ENCODE results near the gene SIX5.

Gene SIX5

GRCh38 chr19:45768984-45769782 is at the start of gene SIX5:
TSS of gene SIX5 (minus strand) at chr19:45769252. CDS start at chr19:45768844, 408 bp downstream.
- Mint-ChIP-seq H3K9me3 (no peaks in the 10 kb centered on the region), H3K27ac (peak within 1 kb of the TSS; percentile 85), H3K27me3 (ENCODE audit: low read depth) (peaks cover 18% of the 10 kb centered on the region), H3K36me3 (ENCODE audit: low read depth) (no peaks in the 10 kb centered on the region), H3K4me3 (peak within 1 kb of the TSS; percentile 86), H3K4me1 (ENCODE audit: low read depth) (peaks cover 11% of the 10 kb centered on the region)

- peaks cover 2% of the 10 kb centered on the region for H3K4me1 Mint-ChIP-seq (ENCODE audit: low read depth)
- H3K36me3 Mint-ChIP-seq (ENCODE audit: low read depth), result peaks cover 5% of the 10 kb centered on the region
- H3K4me3 Mint-ChIP-seq, result no peak overlapping the region
- no peak overlapping the region for H3K27ac Mint-ChIP-seq
- H3K9me3 Mint-ChIP-seq, result no peaks in the 10 kb centered on the region
- no peaks in the 10 kb centered on the region for H3K27me3 Mint-ChIP-seq (ENCODE audit: low read depth)
Observed at GRCh38 chr19:45817725-45818301, 48.8 kb upstream of the SIX5 start.

- Mint-ChIP-seq H3K27me3 (ENCODE audit: low read depth) (no peaks in the 10 kb centered on the region), H3K9me3 (no peaks in the 10 kb centered on the region), H3K36me3 (ENCODE audit: low read depth) (peaks cover 5% of the 10 kb centered on the region), H3K4me3 (no peak overlapping the region), H3K4me1 (ENCODE audit: low read depth) (peaks cover 2% of the 10 kb centered on the region), H3K27ac (no peak overlapping the region)
Observed at GRCh38 chr19:45817010-45817724, 48.1 kb upstream of the SIX5 start.

DNA sequence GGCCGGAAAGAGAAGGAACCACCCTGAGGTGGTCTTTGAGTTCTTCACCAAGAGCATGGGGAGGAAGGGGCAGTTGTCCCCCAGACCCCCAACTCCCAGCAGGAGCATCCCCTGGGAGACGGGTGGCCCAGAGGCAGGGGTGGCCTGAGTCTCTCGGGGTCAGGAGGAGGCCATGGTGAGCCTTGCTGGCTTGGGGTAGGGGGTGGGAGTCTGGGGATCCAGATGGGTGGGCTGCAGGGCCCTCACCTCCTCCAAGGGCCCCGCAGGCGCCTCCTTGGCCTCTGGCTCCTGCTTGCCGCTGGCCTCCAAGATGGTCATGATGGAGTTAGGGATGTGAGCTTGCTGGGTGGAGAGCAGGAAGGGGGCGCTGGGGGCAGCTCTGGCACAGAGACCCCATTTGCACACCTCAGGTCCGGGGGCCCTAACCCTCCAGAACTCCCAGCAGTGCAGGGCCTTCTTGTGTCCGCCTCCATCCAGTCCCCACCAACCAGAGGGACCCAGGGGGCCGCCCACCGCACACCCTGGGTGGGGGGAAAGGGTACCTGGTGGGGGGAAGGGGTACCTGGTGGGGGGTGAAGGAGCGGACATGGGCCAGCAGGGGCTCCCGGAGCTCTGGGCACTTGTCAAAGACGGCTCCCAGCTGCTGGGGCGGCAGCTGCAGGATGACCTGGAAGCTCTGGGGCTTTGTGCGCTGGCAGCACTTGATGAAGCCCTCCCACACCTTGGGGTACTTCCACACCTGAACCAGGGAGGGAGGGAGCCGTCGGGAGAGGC is 47.4 kb upstream of the SIX5 start:
- Mint-ChIP-seq H3K27ac (no peak overlapping the region), H3K4me1 (ENCODE audit: low read depth) (peaks cover 2% of the 10 kb centered on the region), H3K27me3 (ENCODE audit: low read depth) (no peaks in the 10 kb centered on the region), H3K4me3 (no peak overlapping the region), H3K9me3 (no peaks in the 10 kb centered on the region), H3K36me3 (ENCODE audit: low read depth) (peaks cover 5% of the 10 kb centered on the region)

DNA sequence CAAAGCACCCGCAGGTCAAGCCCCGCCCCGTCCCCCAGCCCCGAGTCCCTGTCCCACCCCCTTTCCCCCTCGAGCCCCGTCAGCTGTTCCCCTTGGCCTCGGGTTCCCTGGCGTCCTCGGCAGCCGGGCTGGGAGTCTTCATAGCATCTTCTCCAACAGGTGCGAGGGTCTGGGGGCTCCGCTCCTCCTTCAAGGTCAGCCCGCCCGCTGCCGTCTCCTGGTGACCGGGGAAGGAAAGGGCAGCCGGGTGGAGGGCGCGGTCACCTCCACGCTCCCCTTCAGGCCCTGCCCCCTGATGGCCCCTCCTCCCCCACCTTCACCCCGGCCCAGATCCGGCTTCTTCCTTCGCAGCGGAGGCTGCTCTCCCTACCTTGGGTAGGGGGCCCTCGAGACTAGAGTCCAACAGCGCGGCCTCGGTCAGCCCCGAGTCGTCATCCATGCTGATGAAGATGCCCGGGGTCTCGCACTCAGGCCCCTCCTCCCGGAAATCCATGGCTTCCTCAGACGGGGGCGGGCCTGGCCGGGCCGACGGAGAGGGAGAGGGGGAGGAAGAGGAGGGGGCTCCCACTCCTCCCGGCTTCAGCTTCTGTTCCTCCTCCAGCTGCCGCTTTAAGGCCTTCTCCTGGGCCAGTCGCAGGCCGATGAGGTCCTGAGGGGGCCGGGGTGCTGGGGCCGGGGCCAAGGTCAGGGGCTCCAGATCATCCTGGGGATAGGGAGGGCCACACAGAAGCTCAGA is 46.6 kb upstream of the SIX5 start:
- Mint-ChIP-seq H3K36me3 (ENCODE audit: low read depth) (peaks cover 2% of the 10 kb centered on the region), H3K27me3 (ENCODE audit: low read depth) (no peaks in the 10 kb centered on the region), H3K9me3 (no peaks in the 10 kb centered on the region), H3K4me3 (no peak overlapping the region), H3K27ac (no peak overlapping the region), H3K4me1 (ENCODE audit: low read depth) (peaks cover 2% of the 10 kb centered on the region)

DNA sequence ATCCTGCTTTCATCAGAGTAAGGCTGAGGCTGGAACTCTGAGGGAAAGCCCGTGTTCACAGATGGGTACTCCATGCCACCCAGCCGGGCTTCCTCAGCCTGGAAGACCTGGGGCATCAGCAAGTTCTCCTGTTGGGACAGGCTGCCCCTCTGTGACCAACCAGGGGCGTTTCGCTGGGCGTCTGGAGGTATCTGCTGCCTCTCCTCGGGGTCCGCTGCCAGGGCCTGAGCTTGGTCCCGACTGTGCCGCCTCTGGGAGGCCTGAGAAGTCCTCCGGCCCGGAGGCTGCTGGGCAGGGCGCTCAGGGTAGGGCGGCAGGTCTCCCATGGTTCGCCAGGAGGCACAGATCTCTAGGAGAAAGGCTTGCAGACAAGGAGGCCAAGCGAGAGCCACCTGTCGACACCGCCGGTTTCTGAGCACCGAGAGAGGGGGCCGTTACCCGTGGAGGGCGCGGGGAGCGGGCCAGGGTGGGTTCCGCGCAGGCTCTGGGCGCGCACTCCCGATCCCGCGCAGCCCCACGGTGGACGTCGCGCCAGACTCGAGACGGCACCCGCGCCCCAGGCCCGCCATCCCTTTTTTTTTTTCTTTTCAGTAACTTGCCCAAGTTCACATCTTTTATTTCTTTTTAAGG is 45.9 kb upstream of the SIX5 start, which contains the start of gene RSPH6A:
TSS of gene RSPH6A (minus strand) at position 458 of the 630 bp plus-strand sequence. CDS start at position 326, 132 bp downstream.
- Mint-ChIP-seq H3K27ac (no peak within 1 kb of the TSS), H3K4me3 (no peak within 1 kb of the TSS), H3K4me1 (ENCODE audit: low read depth) (peaks cover 7% of the 10 kb centered on the region), H3K27me3 (ENCODE audit: low read depth) (no peaks in the 10 kb centered on the region), H3K36me3 (ENCODE audit: low read depth) (peaks cover 2% of the 10 kb centered on the region), H3K9me3 (no peaks in the 10 kb centered on the region)

DNA sequence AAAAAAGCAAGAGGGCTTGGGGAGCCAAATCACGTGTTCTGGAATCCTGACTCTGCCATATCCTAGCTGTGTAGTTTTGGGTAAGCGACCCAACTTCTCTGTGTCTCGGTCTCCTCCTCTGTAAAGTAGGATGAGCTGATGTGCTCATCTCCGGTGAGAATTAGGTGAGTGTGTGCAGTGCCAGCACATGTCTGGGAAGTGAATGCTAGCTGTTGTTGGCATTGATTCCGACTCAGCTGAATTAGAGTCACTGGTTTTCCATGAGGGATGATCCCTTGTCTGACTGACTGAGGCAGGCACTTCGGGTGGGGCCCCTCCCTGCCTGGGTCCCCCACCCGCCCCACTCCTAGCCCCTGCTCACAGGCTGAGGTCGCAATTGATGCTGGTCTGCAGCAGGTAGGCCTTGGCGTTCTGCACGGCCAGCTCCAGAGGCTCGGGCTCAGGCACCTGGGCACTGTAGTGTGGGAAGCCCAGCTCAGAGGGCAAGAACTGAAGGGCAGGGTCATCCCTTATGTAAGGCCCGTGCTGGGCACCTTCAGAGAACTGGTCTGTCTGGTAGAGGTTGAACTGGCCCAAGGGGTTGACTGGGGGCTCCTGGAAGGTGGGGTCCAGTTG is 45.2 kb upstream of the SIX5 start:
- Mint-ChIP-seq H3K4me1 (ENCODE audit: low read depth) (peaks cover 13% of the 10 kb centered on the region), H3K27me3 (ENCODE audit: low read depth) (no peaks in the 10 kb centered on the region), H3K4me3 (no peak overlapping the region), H3K9me3 (no peaks in the 10 kb centered on the region), H3K27ac (no peak overlapping the region), H3K36me3 (ENCODE audit: low read depth) (no peaks in the 10 kb centered on the region)

- Mint-ChIP-seq H3K4me1 (ENCODE audit: low read depth) (peaks cover 14% of the 10 kb centered on the region), H3K4me3 (no peak overlapping the region), H3K9me3 (no peaks in the 10 kb centered on the region), H3K36me3 (ENCODE audit: low read depth) (no peaks in the 10 kb centered on the region), H3K27me3 (ENCODE audit: low read depth) (no peaks in the 10 kb centered on the region), H3K27ac (no peak overlapping the region)
Observed at GRCh38 chr19:45812297-45812696, 43.2 kb upstream of the SIX5 start.

- Mint-ChIP-seq H3K27ac (no peak overlapping the region), H3K36me3 (ENCODE audit: low read depth) (no peaks in the 10 kb centered on the region), H3K27me3 (ENCODE audit: low read depth) (peaks cover 7% of the 10 kb centered on the region), H3K4me1 (ENCODE audit: low read depth) (peaks cover 12% of the 10 kb centered on the region), H3K9me3 (no peaks in the 10 kb centered on the region), H3K4me3 (no peak overlapping the region)
Observed at GRCh38 chr19:45809643-45810159, 40.6 kb upstream of the SIX5 start.

DNA sequence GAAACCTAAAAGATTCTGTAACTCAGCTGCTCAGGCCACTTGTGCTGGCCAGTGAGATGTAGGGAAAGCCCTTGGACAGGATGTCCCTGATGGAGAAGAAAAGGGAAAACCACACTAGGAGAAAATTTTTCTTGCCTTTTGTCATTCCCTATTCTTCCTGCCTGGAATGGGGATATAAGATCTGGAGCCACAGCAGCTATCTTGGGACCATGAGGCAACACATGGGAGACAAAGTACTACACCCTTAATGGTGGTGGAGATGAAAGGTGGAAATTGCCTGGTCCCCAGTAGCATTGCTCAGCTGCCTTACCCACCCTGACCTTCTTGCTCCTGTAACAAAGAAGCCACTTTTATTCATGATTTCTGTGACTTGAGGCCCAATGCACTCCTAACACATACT is 36.7 kb upstream of the SIX5 start:
- Mint-ChIP-seq H3K4me1 (ENCODE audit: low read depth) (peaks cover 12% of the 10 kb centered on the region), H3K4me3 (no peak overlapping the region), H3K27ac (no peak overlapping the region), H3K27me3 (ENCODE audit: low read depth) (peaks cover 17% of the 10 kb centered on the region), H3K36me3 (ENCODE audit: low read depth) (no peaks in the 10 kb centered on the region), H3K9me3 (no peaks in the 10 kb centered on the region)

DNA sequence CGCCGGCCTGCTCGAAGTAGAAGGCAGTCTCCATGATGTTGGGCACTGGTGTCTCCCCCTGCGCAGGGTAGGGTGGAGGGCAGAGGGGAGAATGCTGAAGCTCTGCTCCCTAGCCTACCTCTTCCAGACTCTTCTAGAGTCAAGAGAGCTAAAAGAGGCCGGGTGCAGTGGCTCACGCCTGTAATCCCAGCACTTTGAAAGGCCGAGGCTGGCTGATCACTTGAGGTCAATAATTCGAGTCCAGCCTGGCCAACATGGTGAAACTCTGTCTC is 35.8 kb upstream of the SIX5 start:
- Mint-ChIP-seq H3K36me3 (ENCODE audit: low read depth) (no peaks in the 10 kb centered on the region), H3K4me1 (ENCODE audit: low read depth) (peaks cover 7% of the 10 kb centered on the region), H3K4me3 (no peak overlapping the region), H3K9me3 (no peaks in the 10 kb centered on the region), H3K27me3 (ENCODE audit: low read depth) (peaks cover 23% of the 10 kb centered on the region), H3K27ac (no peak overlapping the region)

DNA sequence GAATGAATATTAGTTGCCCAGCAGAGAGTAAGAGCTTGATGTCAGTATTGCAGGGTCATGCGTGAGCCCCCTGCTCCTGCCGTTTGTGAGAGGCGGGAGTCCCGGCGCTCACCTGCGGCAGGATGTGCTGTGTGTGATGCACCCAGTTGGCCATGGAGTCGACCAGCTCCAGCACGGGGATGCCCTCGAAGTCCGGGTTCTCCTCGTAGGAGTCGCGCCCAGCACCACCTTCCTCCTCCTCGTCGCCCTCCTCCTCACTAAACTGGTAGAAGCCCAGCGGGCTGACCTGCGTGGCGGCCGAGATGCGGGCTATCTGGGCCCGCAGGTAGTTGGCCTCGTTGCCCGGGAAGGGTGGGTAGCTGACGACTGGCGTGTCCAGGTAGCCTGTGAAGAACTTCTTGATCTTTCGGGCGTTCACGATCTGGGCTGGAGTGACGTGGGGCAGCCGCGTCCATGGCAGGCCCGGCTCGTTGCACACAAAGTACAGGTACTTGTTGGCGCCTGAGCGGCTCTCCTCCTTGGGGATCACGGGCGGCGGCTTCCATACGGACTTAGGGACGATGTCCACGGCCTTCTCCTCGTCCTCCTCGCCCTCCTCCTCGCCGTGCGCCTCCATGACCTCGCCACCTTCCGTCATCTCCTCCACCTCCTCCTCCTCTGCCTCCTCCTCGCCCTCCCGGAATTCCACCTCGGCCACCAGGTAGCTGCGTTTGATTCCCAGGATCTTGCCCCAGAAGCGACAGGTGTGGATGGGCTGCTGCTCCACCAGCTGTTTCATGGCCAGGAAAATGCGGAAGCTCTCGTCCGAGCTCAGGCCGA is 35.3 kb upstream of the SIX5 start:
- Mint-ChIP-seq H3K27me3 (ENCODE audit: low read depth) (peaks cover 23% of the 10 kb centered on the region), H3K4me1 (ENCODE audit: low read depth) (peaks cover 2% of the 10 kb centered on the region), H3K4me3 (no peak overlapping the region), H3K27ac (no peak overlapping the region), H3K36me3 (ENCODE audit: low read depth) (no peaks in the 10 kb centered on the region), H3K9me3 (no peaks in the 10 kb centered on the region)

Data from T-helper 1 cell treated with Interleukin-12 subunit alpha and Interleukin-12 subunit beta and Interleukin-4 antibody, amounts not matched to agents 30 μg/mL and 1 μg/mL, for 36 hours (primary cell).